HG03097 (cell line): Measurements from ENCODE around the gene AKAP13.

Experiments
- ATAC-seq: cut with Tn5 transposase; IDR thresholded peaks from one replicate; pipeline ENCODE4 v1.9.1; 2021; ENCODE audit not compliant: unreplicated experiment, low FRiP score

The AKAP13 gene

GRCh38 chr15:85495096-85495495 is 114.7 kb downstream of the AKAP13 start:
- ATAC-seq: no peak

- ATAC-seq: no peak
Observed at GRCh38 chr15:85495544-85495943, 115.1 kb downstream of the AKAP13 start.

- ATAC-seq: no peak
Observed at GRCh38 chr15:85496151-85496550, 115.7 kb downstream of the AKAP13 start.

DNA sequence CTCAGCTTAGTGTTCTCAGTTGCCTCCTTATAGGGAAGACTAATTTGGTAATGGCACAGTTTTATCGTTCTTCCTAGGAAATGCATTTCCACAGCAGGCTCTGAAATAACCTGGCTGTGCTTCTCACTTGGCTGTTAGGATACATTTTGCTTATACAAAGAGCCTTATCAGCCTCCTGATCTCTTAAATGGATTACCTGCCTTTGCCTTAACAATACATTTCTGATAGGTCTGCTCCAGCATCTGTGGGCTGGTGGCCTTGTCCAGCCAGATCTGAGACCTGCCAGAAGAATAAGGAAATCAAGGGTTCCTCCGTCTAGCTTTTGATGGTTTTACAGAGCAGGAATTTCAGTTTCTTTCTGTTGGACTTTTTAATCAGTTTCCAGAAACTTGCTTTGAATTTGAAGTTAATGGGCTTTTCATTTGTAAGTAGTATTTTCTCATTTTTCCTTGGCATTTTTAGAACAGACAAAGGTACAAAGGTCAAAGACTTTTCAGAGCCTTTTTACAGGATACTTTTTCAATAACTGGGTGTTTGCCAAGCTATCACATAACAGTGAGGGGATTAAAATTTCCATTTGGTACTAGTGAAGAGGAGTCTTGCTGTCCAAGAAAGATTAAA is 116.3 kb downstream of the AKAP13 start:
- ATAC-seq: no peak

DNA sequence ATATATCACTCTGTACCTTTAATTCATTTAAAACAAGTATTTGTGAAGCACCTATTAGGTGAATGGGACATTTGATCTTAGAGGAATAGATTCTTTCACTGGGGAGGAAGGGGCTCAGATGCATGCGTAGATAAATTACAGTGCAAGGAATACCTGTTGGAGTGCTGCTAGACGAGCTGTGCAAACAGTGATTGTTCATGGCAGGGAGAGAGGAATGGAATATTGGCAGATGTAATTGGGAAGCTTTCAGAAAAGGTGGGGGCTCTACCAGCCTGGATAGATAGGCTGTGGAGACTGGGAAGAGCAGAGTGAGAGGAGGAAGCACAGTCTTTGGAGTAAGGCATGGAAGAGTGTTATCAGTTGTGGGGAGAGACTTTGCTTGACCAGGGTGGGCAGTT is 116.8 kb downstream of the AKAP13 start:
- ATAC-seq: no peak

GRCh38 chr15:85498471-85498870 is 118.1 kb downstream of the AKAP13 start:
- ATAC-seq: no peak

- no peak for ATAC-seq
Observed at GRCh38 chr15:85499371-85499887, 119.0 kb downstream of the AKAP13 start.

DNA sequence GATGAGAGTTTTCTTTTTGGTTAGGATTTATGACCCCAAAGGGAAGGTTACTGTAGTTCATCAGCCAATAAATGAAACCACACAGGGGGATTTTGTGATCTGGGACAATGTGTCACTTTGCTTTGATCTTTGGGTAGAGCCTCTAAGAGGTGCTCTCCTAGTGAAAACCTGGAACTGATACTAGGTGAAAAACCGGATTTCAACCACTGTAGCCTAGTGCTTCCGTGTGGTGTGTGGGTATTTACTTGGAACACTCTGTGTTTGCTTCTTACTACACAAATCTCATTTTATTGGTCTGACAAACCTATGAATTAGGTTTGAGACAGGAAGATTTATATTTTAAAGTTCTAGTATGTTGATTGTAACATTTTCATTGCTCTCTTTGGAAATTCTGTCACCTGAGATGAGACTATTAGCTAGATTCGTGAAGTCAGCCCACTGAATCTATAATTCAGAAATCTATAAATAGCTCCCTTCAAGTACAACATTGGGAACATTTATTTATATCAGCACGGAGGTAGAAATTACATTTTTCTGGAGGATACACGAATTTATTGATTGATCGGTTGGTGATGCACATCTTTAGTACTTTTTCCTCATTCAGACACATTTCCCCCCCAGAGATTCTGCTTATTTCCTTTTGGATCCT is 119.8 kb downstream of the AKAP13 start:
- ATAC-seq: no peak

- no peak for ATAC-seq
Observed at GRCh38 chr15:85500729-85501128, 120.3 kb downstream of the AKAP13 start.

- no peak for ATAC-seq
Observed at GRCh38 chr15:85501574-85501973, 121.2 kb downstream of the AKAP13 start.

DNA sequence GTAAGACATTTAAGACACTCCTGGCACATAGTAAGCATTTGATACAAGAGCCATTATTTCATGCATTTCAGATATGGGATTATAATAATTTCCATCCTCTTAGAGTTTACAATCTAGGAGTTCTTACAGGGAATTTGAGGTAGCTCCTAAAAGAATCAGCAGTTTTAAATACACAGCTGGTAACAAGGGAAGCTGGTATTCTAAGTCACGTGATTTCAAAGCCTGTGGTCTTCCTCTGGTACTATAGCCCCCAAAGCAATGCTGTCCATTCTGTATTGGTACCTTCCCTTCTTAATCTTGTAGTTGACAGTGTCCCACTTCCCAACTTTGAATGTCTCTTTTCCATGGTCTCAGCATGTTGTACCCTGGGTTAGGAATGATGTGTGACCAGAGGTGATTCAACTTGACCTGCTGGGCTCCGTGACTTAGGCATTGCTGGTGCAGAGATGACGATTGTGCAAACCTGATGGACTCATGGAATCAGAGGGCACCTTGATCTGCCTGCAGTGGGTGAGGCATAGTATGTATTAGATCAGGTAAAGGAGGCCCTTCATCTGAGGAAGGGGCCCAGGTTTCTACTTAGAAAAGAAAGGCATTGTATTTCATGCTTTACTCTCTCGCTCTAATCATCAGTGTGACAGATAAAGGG is 122.9 kb downstream of the AKAP13 start:
- no peak for ATAC-seq

GRCh38 chr15:85504749-85505676 is 124.6 kb downstream of the AKAP13 start:
- no peak for ATAC-seq

GRCh38 chr15:85507114-85507513 is 126.7 kb downstream of the AKAP13 start:
- ATAC-seq: no peak

DNA sequence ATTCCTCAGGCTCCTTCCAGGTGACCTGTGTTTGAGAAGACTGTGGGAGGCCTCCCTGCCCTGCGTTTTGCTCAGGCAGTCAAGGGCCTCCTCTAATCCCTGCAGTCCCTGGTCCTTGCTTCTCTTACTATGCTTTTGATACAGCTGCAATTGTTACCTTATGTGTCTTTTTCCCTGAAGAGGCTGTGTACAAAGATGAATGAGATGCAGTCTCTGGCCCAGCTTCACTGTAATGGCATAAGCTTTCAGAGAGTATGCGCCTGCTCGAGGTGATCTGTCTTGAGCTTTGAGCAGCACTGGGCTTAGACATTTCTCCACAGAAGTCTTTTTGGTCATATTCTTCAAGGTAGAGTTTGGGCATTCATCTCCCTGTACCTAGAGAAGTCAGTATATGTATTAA is 129.6 kb downstream of the AKAP13 start:
- no peak for ATAC-seq

- no peak for ATAC-seq
Observed at GRCh38 chr15:85514413-85514812, 134.0 kb downstream of the AKAP13 start.

DNA sequence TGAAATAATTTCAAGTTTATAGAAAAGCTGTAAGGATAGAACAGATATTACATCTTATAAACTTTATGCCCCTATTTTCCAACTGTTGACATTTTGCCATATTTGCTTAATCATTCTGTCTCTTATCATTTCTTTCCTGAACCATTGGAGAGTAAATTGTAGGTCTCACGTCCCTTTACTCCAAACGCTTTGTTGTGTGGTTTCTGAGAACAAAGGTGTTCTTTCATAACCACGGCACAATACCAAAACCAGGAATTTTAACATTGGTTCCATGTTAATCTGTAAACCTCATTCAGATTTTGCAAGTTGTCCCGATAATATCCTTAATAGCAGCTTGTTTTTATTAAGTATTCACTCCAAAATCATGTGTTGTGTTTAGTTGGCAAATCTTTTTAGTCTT is 134.8 kb downstream of the AKAP13 start:
- ATAC-seq: no peak

GRCh38 chr15:85517086-85517485 is 136.7 kb downstream of the AKAP13 start:
- ATAC-seq: no peak

GRCh38 chr15:85518979-85519761 is 138.8 kb downstream of the AKAP13 start:
- ATAC-seq: no peak

- no peak for ATAC-seq
Observed at GRCh38 chr15:85520650-85521049, 140.2 kb downstream of the AKAP13 start.

DNA sequence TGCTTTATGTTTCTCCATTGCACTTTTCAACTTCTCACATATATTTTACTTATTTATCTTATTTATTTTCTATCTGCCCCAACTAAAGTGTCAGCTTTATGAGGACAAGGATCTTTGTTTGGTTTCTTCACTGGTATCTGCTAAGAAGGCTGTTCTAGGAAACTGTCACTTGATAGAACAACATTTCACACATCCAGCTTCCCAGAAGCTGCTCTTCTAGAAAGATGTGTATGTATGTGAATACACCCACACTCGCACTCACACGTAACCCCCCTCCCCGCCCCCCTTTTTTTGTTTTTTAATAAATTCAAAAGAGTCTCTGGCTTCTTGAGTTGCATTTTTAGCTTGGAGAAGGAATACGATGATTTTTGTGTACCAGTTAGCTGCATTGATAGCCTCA is 143.1 kb downstream of the AKAP13 start:
- no peak for ATAC-seq
